Measurements from ENCODE around the gene LIN52. TPM values are rescaled to one million over a fixed set of nuclear protein-coding genes. Genes with fewer than 3 reads are reported as not detected.

Gene LIN52
- total and polyA plus RNA-seq, 9 of the 15 experiments (the other 6 are each of a cell fraction or from before 2014, with no cell fraction given), result 4.6 to 11.8 (median 9.2) TPM

- FAIRE-seq (no peak), ATAC-seq (no peak), DNase-seq (ENCODE audit: extremely low read depth in 1 of 4, low spot score in 3 of 4) (no peak)
- 64% methylated on average over 3 of the region's 3 CpGs for WGBS (ENCODE audit: insufficient coverage, low coverage, missing lambda C conversion rate)
- BruUV-seq (replicated peaks), result no TSS peak
- CTCF ChIA-PET (ENCODE audit: low intra/inter-chr PET ratio), result no interaction called here
- H3K27ac ChIP-seq (ENCODE audit: extremely low read depth, low read depth, low read length), result no peak overlapping the region
- H3K27me3 ChIP-seq (ENCODE audit: control insufficient read depth in 2 of 2, insufficient read depth in 2 of 2, low read length in 2 of 2), result no peaks in the 10 kb centered on the region
- in situ Hi-C loops (cut with MboI), result no loop called here
- H3K9ac ChIP-seq (ENCODE audit: insufficient read depth in 1 of 2, low read depth in 2 of 2, low read length in 2 of 2), result peak overlapping the region in 1 of 2 experiments; percentile 81; a peak in 2 of 4 replicates
- H3K9me3 ChIP-seq (replicated peaks; ENCODE audit: control insufficient read depth, insufficient read depth, low read depth, low read length), result no peaks in the 10 kb centered on the region
- 0 out of 2 replicates have a peak overlapping the region, but pooled peaks have one; percentile 92 for H2AFZ ChIP-seq (ENCODE audit: low read depth, low read length)
- H4K20me1 ChIP-seq (replicated peaks; ENCODE audit: control insufficient read depth, insufficient read depth, low read length), result no peaks in the 10 kb centered on the region
- no peaks in the 10 kb centered on the region for H3K9me1 ChIP-seq (ENCODE audit: control insufficient read depth, insufficient read depth, low read length)
- peak overlapping the region; percentile 90; the same call in 1 of the 2 replicates for H3K4me3 ChIP-seq
- intact Hi-C loops (cut with micrococcal nuclease), result no loop called here
- H3K36me3 ChIP-seq (ENCODE audit: control insufficient read depth, insufficient read depth, low read length), result no peaks in the 10 kb centered on the region
- peaks cover 25% of the 10 kb centered on the region for H3K79me2 ChIP-seq (ENCODE audit: control insufficient read depth, insufficient read depth, low read length)
- TF ChIP-seq ZNF449 (CRISPR knock-in tag; IDR thresholded peaks at IDR 0.05) (no peak), CREB3 (tag; conservative IDR thresholded peaks at IDR 0.05; ENCODE audit: low read depth) (no peak), PHF21A (IDR thresholded peaks at IDR 0.05; ENCODE audit: borderline replicate concordance, low read depth) (no peak), ATF1 (CRISPR knock-in tag; IDR thresholded peaks at IDR 0.05) (no peak), ATF1 (tag; IDR thresholded peaks at IDR 0.05) (no peak), CTCF (IDR thresholded peaks at IDR 0.05 in 2 of 3, conservative IDR thresholded peaks at IDR 0.05 in 1 of 3; ENCODE audit: insufficient read depth in 2 of 3, low read depth in 1 of 3, low read length in 3 of 3) (no peak), LARP7 (IDR thresholded peaks at IDR 0.05) (no peak), ZNF740 (CRISPR knock-in tag; IDR thresholded peaks at IDR 0.05) (no peak), ZNF740 (tag; IDR thresholded peaks at IDR 0.05) (no peak), NCOR1 (IDR thresholded peaks at IDR 0.05) (no peak)
- H3K4me1 ChIP-seq (replicated peaks in 1 of 2; ENCODE audit: control insufficient read depth in 2 of 2, insufficient read depth in 2 of 2, low read length in 2 of 2), result peaks cover 6 to 10% of the 10 kb centered on the region in 2 experiments; a peak in 3 of 5 replicates
- POLR2A ChIA-PET, result interaction anchor here (1.8 kb wide), 1 partner anchor 10 kb away, joined by 7 read pairs; no protein-coding TSS in a partner anchor
- peak overlapping the region; percentile 93 for H3K4me2 ChIP-seq (ENCODE audit: insufficient read depth, low read length)
Measured at GRCh38 chr14:74083161-74083560, 1.6 kb upstream of the LIN52 start.
